ENCODE results near the gene CYLD. TPM values are rescaled to one million over a fixed set of nuclear protein-coding genes. Genes with fewer than 3 reads are reported as not detected.

The CYLD gene
- polyA plus RNA-seq, 4 donors: 21.8 to 25.7 (median 22.8) TPM

GRCh38 chr16:50709980-50710379 is 31.9 kb upstream of the CYLD start:
- no peak for DNase-seq (ENCODE audit: low read depth in 4 of 4, low spot score in 2 of 4)

GRCh38 chr16:50711040-50711439 is 30.8 kb upstream of the CYLD start:
- DNase-seq (ENCODE audit: low read depth in 4 of 4, low spot score in 2 of 4): no peak

- DNase-seq (ENCODE audit: low read depth in 4 of 4, low spot score in 2 of 4): no peak
Measured at GRCh38 chr16:50711862-50712559, 29.9 kb upstream of the CYLD start.

DNA sequence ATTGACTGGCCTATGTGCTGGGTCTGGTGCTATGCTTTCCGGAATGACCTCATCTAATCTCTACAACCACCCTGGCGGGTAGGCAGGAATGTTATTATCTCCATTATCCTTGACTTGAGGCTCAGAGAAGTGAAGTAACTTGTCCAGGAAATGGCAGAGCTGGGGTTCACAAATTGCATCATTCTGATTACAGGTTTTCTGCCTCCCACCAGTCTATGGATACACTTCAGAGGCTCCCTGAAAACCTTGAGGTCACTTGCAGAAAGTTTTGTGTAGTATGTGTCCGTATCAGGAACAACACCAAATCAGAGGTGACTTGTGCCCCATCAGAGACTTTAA is 29.4 kb upstream of the CYLD start:
- DNase-seq (ENCODE audit: low read depth in 4 of 4, low spot score in 2 of 4): no peak

GRCh38 chr16:50712956-50713355 is 28.9 kb upstream of the CYLD start:
- no peak for DNase-seq (ENCODE audit: low read depth in 4 of 4, low spot score in 2 of 4)

GRCh38 chr16:50717091-50717490 is 24.8 kb upstream of the CYLD start:
- no peak for DNase-seq (ENCODE audit: low read depth in 4 of 4, low spot score in 2 of 4)

DNA sequence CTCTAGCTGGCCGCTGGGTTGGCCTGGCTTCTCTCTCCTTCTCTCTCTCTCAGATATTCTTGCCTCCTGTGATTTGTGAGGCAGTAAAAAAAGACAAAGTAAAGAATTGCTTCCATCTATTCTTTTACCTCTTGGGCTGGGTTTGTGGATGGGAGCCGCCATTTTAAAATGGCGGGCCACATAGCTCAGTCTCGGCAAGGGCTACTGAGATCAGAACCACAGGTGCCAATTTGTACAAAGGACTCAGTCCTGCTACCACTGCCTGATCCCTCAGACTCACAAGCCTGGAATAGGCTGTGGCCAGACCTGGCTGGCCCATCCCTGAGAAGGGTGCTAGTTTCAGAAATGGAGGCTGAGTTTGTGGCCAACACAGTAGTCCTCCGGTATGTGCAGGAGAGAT is 24.4 kb upstream of the CYLD start:
- DNase-seq (ENCODE audit: low read depth in 4 of 4, low spot score in 2 of 4): no peak

DNA sequence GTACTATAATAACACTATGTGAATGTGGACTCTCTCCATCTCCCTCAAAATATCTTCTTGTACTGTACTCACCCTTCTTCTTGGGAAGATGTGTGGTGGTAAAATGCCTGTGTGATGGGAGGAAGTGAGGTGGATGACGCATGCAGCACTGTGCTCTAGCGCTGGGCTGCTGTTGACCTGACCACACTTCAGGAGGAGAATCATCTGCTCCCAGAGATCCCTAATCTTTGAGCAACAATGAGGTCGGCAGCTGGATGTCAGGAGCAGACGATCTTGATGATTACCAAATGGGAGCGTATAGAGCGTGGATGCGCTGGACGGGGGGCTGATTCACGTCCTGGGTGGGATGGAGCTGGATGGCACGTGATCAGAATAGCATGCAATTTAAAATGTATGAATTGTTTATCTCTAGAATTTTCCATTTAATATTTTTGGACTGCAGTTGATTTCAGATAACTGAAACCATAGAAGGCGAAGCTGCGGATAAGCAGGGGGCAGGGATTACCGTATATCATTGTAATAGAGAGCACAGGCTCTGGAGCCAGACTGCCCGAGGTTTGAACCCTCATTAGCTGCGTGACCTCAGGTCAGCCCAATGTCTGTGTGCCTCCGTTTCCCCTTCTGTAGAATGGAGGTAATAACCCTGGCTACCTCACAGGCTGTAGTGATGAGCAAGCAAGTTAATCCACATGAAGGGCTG is 23.7 kb upstream of the CYLD start:
- no peak for DNase-seq (ENCODE audit: low read depth in 4 of 4, low spot score in 2 of 4)

GRCh38 chr16:50718761-50719400 is 23.0 kb upstream of the CYLD start:
- no peak for DNase-seq (ENCODE audit: low read depth in 4 of 4, low spot score in 2 of 4)

DNA sequence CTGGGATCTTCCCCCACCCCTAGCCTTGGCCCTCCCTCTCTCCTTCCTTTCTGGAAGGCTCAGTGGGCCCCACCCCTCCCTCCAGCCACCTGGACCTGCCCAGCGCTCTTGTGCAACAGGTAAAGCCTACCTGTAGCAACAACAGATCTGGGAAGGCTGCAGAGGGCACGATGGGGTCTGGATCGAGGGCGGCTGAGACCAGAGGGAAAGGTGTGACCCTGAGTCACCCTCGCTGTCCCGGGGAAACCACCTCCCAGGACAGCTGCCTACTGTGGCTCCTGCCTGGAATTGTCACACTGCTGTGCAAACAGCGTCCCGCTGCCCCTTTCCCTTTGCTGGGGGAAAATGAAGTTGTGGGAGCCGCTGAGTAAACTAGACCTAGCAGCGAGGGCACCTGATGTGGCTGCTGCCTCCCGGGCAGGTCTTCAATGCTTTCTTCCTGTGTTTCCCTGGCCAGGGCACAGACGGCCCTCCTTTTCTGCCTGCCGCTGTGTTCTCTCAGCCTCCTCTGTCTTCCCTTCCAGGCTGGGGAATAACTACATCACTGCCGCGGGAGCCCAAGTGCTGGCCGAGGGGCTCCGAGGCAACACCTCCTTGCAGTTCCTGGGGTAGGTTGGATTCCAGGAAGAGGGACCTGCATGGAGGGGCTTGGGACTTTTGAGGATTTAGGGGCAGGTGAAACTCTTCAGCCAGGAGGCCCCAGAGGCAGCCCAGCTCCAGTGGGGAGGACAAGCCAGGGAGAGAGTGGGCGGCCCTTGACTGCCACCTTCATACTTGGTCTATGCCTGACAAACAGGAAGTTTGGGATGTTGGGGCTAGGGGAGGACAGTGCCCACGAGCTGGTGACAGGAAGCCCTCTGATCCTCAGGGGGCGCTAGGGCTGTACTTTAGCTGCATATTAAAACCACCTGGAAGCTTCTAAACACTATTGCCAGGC is 22.2 kb upstream of the CYLD start:
- no peak for DNase-seq (ENCODE audit: low read depth in 4 of 4, low spot score in 2 of 4)

GRCh38 chr16:50721549-50722404 is 20.1 kb upstream of the CYLD start:
- DNase-seq (ENCODE audit: low read depth in 4 of 4, low spot score in 2 of 4): no peak

DNA sequence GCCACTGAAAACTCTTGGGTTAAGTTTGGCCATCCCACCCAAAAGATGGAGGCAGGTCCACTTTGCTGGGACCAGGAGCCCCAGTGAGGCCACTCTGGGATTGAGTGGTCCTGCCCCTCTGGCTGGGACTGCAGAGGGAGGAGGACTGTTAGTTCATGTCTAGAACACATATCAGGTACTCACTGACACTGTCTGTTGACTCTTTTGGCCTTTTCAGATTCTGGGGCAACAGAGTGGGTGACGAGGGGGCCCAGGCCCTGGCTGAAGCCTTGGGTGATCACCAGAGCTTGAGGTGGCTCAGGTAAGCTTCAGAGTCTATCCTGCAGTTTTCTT is 19.5 kb upstream of the CYLD start:
- DNase-seq (ENCODE audit: low read depth in 4 of 4, low spot score in 2 of 4): no peak

DNA sequence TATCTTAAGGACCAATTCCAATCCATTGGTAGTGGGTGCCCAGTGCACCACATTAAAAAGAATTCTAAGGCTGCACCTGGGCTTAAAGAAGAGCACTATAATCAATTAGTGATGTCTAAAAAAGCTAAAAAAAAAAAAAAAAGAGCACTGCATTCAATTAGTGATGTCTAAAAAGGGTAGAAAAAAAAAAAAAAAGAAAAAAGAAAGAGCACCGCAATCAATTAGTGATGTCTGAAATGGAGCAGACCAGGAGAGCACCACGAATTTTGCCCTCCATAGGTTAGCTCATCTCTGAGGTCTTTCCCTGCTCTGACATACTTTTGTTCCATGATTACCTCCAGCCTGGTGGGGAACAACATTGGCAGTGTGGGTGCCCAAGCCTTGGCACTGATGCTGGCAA is 18.9 kb upstream of the CYLD start:
- DNase-seq (ENCODE audit: low read depth in 4 of 4, low spot score in 2 of 4): no peak

- DNase-seq (ENCODE audit: low read depth in 4 of 4, low spot score in 2 of 4): no peak
Measured at GRCh38 chr16:50724306-50724705, 17.6 kb upstream of the CYLD start.

- no peak for DNase-seq (ENCODE audit: low read depth in 4 of 4, low spot score in 2 of 4)
Measured at GRCh38 chr16:50731130-50731988, 10.5 kb upstream of the CYLD start.

DNA sequence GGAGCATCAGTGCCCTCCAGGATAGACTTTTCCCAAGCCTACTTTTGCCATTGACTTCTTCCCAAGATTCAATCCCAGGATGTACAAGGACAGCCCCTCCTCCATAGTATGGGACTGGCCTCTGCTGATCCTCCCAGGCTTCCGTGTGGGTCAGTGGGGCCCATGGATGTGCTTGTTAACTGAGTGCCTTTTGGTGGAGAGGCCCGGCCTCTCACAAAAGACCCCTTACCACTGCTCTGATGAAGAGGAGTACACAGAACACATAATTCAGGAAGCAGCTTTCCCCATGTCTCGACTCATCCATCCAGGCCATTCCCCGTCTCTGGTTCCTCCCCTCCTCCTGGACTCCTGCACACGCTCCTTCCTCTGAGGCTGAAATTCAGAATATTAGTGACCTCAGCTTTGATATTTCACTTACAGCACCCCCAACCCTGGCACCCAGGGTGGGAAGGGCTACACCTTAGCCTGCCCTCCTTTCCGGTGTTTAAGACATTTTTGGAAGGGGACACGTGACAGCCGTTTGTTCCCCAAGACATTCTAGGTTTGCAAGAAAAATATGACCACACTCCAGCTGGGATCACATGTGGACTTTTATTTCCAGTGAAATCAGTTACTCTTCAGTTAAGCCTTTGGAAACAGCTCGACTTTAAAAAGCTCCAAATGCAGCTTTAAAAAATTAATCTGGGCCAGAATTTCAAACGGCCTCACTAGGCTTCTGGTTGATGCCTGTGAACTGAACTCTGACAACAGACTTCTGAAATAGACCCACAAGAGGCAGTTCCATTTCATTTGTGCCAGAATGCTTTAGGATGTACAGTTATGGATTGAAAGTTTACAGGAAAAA is 9.7 kb upstream of the CYLD start:
- DNase-seq (ENCODE audit: low read depth in 4 of 4, low spot score in 2 of 4): no peak

- no peak for DNase-seq (ENCODE audit: low read depth in 4 of 4, low spot score in 2 of 4)
Measured at GRCh38 chr16:50733468-50733867, 8.4 kb upstream of the CYLD start.

DNA sequence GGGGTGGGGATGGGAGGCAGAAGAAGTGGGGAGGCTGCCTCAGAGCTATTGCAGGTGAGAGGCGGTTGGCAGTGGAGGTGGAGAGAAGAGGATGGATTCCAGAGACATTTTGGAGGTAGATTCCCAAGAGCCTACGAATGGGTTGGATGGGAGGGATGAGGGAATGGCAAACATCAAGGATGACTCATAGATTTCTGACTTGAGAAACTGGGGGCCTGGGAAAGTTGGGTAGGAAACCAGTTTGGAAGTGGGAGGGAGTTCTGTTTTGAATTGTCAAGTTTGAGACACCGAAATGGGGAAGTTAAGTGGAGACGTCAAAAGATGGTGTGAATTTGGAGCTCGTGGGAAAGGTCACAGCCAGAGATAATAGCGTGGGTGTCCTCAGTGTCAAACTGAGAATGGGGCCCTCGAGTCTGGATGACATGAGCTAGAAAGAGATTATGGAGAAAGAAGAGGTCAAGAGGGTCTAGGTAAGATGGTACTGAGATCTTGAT is 6.2 kb upstream of the CYLD start:
- DNase-seq (ENCODE audit: low read depth in 4 of 4, low spot score in 2 of 4): no peak

Measured in left renal cortex interstitium (tissue), 4 donors.